ENCODE data around the gene LRP11. TPM values are rescaled to one million over a fixed set of nuclear protein-coding genes. Genes with fewer than 3 reads are reported as not detected.

The LRP11 gene
- total and polyA plus RNA-seq, 2 of the 13 experiments (the other 11 are each of a cell fraction or from before 2014, with no cell fraction given) = 32.4 to 48.9 TPM

DNA sequence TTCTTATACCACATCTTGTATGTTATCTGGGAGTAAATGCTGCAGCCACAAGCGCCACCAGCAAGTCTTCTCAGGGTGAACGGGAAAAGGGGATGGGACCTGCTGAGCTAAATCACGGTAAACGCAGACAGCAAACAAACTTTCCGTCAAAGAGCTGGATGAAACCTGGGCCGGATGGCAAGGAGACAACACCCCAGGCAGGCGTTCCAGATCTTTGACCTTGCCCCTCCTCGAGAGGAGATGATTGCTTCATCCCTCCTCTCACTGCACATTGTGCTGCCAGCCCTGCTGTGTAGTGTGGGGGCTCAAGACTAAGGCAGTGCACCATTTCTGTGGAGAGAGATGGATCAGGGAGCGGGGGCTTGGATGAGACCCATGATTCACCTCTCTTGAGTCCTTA is 23.9 kb upstream of the LRP11 start:
- TF ChIP-seq GPN1 (CRISPR knock-in tag; IDR thresholded peaks at IDR 0.05; ENCODE audit: borderline replicate concordance) (no peak), CC2D1A (CRISPR knock-in tag; IDR thresholded peaks at IDR 0.05) (no peak), KDM6A (CRISPR knock-in tag; IDR thresholded peaks at IDR 0.05; ENCODE audit: low read depth) (no peak), GZF1 (CRISPR knock-in tag; IDR thresholded peaks at IDR 0.05) (no peak), GFI1 (CRISPR knock-in tag; IDR thresholded peaks at IDR 0.05; ENCODE audit: borderline replicate concordance) (0 out of 2 replicates have a peak, but pooled peaks have one; percentile 33), ZNF7 (CRISPR knock-in tag; IDR thresholded peaks at IDR 0.05) (no peak), SNAI1 (CRISPR knock-in tag; IDR thresholded peaks at IDR 0.05; ENCODE audit: borderline replicate concordance) (no peak), ZNF17 (CRISPR knock-in tag; IDR thresholded peaks at IDR 0.05) (no peak), EHMT2 (IDR thresholded peaks at IDR 0.05; ENCODE audit: borderline replicate concordance, low read depth, low read length) (no peak), ARID2 (CRISPR knock-in tag; IDR thresholded peaks at IDR 0.05; ENCODE audit: borderline replicate concordance) (no peak), CEBPG (CRISPR knock-in tag; IDR thresholded peaks at IDR 0.05) (peak; percentile 71), TBX3 (IDR thresholded peaks at IDR 0.05; ENCODE audit: borderline replicate concordance) (no peak), PPARG (CRISPR knock-in tag; conservative IDR thresholded peaks at IDR 0.05) (no peak), CEBPB (IDR thresholded peaks at IDR 0.05; ENCODE audit: borderline replicate concordance, low read depth, low read length) (peak; percentile 61; the same call in 1 of the 2 replicates), MED13 (CRISPR knock-in tag; IDR thresholded peaks at IDR 0.05) (no peak)
- TF ChIP-seq, protein P1, sequence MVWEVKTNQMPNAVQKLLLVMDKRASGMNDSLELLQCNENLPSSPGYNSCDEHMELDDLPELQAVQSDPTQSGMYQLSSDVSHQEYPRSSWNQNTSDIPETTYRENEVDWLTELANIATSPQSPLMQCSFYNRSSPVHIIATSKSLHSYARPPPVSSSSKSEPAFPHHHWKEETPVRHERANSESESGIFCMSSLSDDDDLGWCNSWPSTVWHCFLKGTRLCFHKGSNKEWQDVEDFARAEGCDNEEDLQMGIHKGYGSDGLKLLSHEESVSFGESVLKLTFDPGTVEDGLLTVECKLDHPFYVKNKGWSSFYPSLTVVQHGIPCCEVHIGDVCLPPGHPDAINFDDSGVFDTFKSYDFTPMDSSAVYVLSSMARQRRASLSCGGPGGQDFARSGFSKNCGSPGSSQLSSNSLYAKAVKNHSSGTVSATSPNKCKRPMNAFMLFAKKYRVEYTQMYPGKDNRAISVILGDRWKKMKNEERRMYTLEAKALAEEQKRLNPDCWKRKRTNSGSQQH (CRISPR knock-in tag; IDR thresholded peaks at IDR 0.05; ENCODE audit: low read depth) = no peak
- Histone ChIP-seq H4K20me1 (ENCODE audit: insufficient read depth, low read length) (no peaks in the 10 kb centered on the region), H3K4me2 (ENCODE audit: low read depth, low read length) (no peak overlapping the region), H3K27me3 (ENCODE audit: control insufficient read depth in 1 of 2, insufficient read depth in 2 of 2, low read length in 2 of 2) (peaks cover 3 to 50% of the 10 kb centered on the region in 2 experiments; a peak in 4 of 5 replicates), H3K4me1 (ENCODE audit: insufficient read depth, low read length) (peaks cover 7% of the 10 kb centered on the region; the same call in 1 of the 2 replicates), H3K9ac (ENCODE audit: insufficient read depth, low read depth, low read length) (no peak overlapping the region), H3K4me3 (replicated peaks in 1 of 3; ENCODE audit: insufficient read depth in 1 of 3, low read depth in 2 of 3, low read length in 3 of 3) (no peak overlapping the region), H3K9me3 (ENCODE audit: low read length) (no peaks in the 10 kb centered on the region), H3K79me2 (ENCODE audit: insufficient read depth, low read length) (no peaks in the 10 kb centered on the region), H2AFZ (ENCODE audit: low read length) (no peak overlapping the region), H3K27ac (ENCODE audit: extremely low read length, insufficient read depth, low read length) (no peak overlapping the region), H3K36me3 (replicated peaks in 1 of 2; ENCODE audit: control insufficient read depth in 1 of 2, insufficient read depth in 2 of 2, low read length in 2 of 2) (no peaks in the 10 kb centered on the region)
- FAIRE-seq = no peak
- ChIA-PET POLR2A (no interaction called here), CTCF (ENCODE audit: low intra/inter-chr PET ratio, low total read pairs) (no interaction called here)
- intact Hi-C loops (cut with micrococcal nuclease; ENCODE audit: unreplicated experiment) (no loop called here), in situ Hi-C loops (cut with HindIII; ENCODE audit: extremely low pct_ligation_motif_present, low pct_unique_long_range_greater_than_20kb) (no loop called here)
- 16% methylated on average over 9 of the region's 9 CpGs for WGBS (ENCODE audit: low lambda C conversion rate)
- ATAC-seq = no peak; the same call in 2 of the 3 replicates
- no TSS peak for BruUV-seq (replicated peaks)
- no peak for DNase-seq (ENCODE audit: low spot score)
